Jurkat, Clone E6-1 (cell line): Measurements from ENCODE around the gene RIPK3.
"Not testable (repeated sequence)": the region's sequence is repeated elsewhere in the genome, so short reads cannot be mapped to it uniquely, and the experiment has no call there.

Experiments
- DNase-seq: peaks from one replicate; pipeline ENCODE4 v3.0.0-alpha.2; 2011; ENCODE audit warnings: low read depth, low spot score
- H3K4me3 ChIP-seq: 2 replicates; pipeline ENCODE4 v1.5.1; 2011; ENCODE audit warnings: mild to moderate bottlenecking, low read length, control low read depth, moderate library complexity

Gene RIPK3

GRCh38 chr14:24370748-24371147, 31.0 kb upstream of the RIPK3 start:
- no peak for DNase-seq
- H3K4me3 ChIP-seq = no peak overlapping the region

- no peak for DNase-seq
- no peak overlapping the region for H3K4me3 ChIP-seq
Observed at GRCh38 chr14:24369907-24370687, 30.3 kb upstream of the RIPK3 start.

GRCh38 chr14:24369463-24369862, 29.7 kb upstream of the RIPK3 start:
- no peak overlapping the region for H3K4me3 ChIP-seq
- no peak for DNase-seq

GRCh38 chr14:24368562-24369252, 28.9 kb upstream of the RIPK3 start:
- peak overlapping the region; percentile 59 for H3K4me3 ChIP-seq
- peak; percentile 38 for DNase-seq

- no peak for DNase-seq
- peak overlapping the region; percentile 59 for H3K4me3 ChIP-seq
Observed at GRCh38 chr14:24368212-24368561, 28.4 kb upstream of the RIPK3 start.

GRCh38 chr14:24367514-24368211, 27.9 kb upstream of the RIPK3 start, which contains the start of gene NFATC4:
Gene NFATC4 (plus strand): TSS chr14:24368184. CDS start chr14:24368341, 157 bp downstream.
- DNase-seq = peak; percentile 78
- H3K4me3 ChIP-seq = peak within 1 kb of the TSS; percentile 59

- H3K4me3 ChIP-seq = peak overlapping the region; percentile 59
- peak; percentile 75 for DNase-seq
Observed at GRCh38 chr14:24366721-24367513, 27.1 kb upstream of the RIPK3 start.

GRCh38 chr14:24366413-24366720, 26.6 kb upstream of the RIPK3 start:
- peak overlapping the region; percentile 59 for H3K4me3 ChIP-seq
- no peak for DNase-seq

- peak; percentile 71 for DNase-seq
- H3K4me3 ChIP-seq = peak overlapping the region; percentile 59
Observed at GRCh38 chr14:24365600-24366412, 26.0 kb upstream of the RIPK3 start.

GRCh38 chr14:24364841-24365240, 25.1 kb upstream of the RIPK3 start:
- no peak overlapping the region for H3K4me3 ChIP-seq

GRCh38 chr14:24363401-24363800, 23.6 kb upstream of the RIPK3 start:
- DNase-seq = no peak
- no peak overlapping the region for H3K4me3 ChIP-seq

More at GRCh38 chr14:24364841-24365240, 25.1 kb upstream of the RIPK3 start:
- DNase-seq = no peak

GRCh38 chr14:24362241-24362960, 22.6 kb upstream of the RIPK3 start:
- H3K4me3 ChIP-seq = no peak overlapping the region
- DNase-seq = no peak

GRCh38 chr14:24361326-24361725, 21.5 kb upstream of the RIPK3 start:
- DNase-seq = no peak
- no peak overlapping the region for H3K4me3 ChIP-seq

GRCh38 chr14:24360281-24360680, 20.5 kb upstream of the RIPK3 start:
- no peak for DNase-seq
- no peak overlapping the region for H3K4me3 ChIP-seq

- no peak overlapping the region for H3K4me3 ChIP-seq
- DNase-seq = no peak
Observed at GRCh38 chr14:24356208-24356607, 16.4 kb upstream of the RIPK3 start.

- DNase-seq = no peak
- no peak overlapping the region for H3K4me3 ChIP-seq
Observed at GRCh38 chr14:24355009-24355408, 15.2 kb upstream of the RIPK3 start.

- not testable (repeated sequence) for DNase-seq, H3K4me3 ChIP-seq
Observed at GRCh38 chr14:24354482-24354825, 14.7 kb upstream of the RIPK3 start.
